ENCODE results near the gene GON7. TPM values are rescaled to one million over a fixed set of nuclear protein-coding genes. Genes with fewer than 3 reads are reported as not detected.

The GON7 gene
- total RNA-seq, 1 donor from 2014 or later, result 5.4 TPM

- Mint-ChIP-seq H3K27me3 (ENCODE audit: low read depth, unreplicated experiment) (no peaks in the 10 kb centered on the region), H3K4me1 (ENCODE audit: low read depth, unreplicated experiment) (peaks cover 9% of the 10 kb centered on the region), H3K27ac (ENCODE audit: unreplicated experiment) (peak overlapping the region; percentile 12), H3K36me3 (ENCODE audit: low read depth, unreplicated experiment) (peaks cover 14% of the 10 kb centered on the region), H3K4me3 (ENCODE audit: unreplicated experiment) (no peak overlapping the region), H3K9me3 (ENCODE audit: unreplicated experiment) (peaks cover 5% of the 10 kb centered on the region)
- Histone ChIP-seq H3K9ac (ENCODE audit: low read length) (peak overlapping the region; percentile 81), H3K79me2 (ENCODE audit: insufficient read depth, low read length) (no peaks in the 10 kb centered on the region), H3K9me3 (ENCODE audit: insufficient read depth, low read depth, low read length) (no peaks in the 10 kb centered on the region), H3K27ac (ENCODE audit: low read depth, low read length) (peak overlapping the region; percentile 25), H3K4me2 (ENCODE audit: low read length) (peak overlapping the region; percentile 97), H3K4me3 (ENCODE audit: insufficient read depth, low read depth, low read length) (peak overlapping the region; percentile 67), H4K20me1 (ENCODE audit: insufficient read depth, low read length) (no peaks in the 10 kb centered on the region), H3K36me3 (ENCODE audit: insufficient read depth, low read length) (peaks cover 4% of the 10 kb centered on the region), H2AFZ (ENCODE audit: low read depth, low read length) (peak overlapping the region; percentile 67), H3K27me3 (ENCODE audit: insufficient read depth, low read length) (no peaks in the 10 kb centered on the region), H3K4me1 (ENCODE audit: insufficient read depth, low read length) (peaks cover 15% of the 10 kb centered on the region)
- FAIRE-seq, result no peak
- no peak for TF ChIP-seq EZH2 (IDR thresholded peaks at IDR 0.05; ENCODE audit: insufficient read depth, low read length)
- no peak for TF ChIP-seq CTCF (IDR thresholded peaks at IDR 0.05; ENCODE audit: insufficient read depth, low read depth, low read length)
- DNase-seq (ENCODE audit: low read depth), result no peak
Measured at GRCh38 chr14:93232159-93232558, 25.3 kb upstream of the GON7 start.

DNA sequence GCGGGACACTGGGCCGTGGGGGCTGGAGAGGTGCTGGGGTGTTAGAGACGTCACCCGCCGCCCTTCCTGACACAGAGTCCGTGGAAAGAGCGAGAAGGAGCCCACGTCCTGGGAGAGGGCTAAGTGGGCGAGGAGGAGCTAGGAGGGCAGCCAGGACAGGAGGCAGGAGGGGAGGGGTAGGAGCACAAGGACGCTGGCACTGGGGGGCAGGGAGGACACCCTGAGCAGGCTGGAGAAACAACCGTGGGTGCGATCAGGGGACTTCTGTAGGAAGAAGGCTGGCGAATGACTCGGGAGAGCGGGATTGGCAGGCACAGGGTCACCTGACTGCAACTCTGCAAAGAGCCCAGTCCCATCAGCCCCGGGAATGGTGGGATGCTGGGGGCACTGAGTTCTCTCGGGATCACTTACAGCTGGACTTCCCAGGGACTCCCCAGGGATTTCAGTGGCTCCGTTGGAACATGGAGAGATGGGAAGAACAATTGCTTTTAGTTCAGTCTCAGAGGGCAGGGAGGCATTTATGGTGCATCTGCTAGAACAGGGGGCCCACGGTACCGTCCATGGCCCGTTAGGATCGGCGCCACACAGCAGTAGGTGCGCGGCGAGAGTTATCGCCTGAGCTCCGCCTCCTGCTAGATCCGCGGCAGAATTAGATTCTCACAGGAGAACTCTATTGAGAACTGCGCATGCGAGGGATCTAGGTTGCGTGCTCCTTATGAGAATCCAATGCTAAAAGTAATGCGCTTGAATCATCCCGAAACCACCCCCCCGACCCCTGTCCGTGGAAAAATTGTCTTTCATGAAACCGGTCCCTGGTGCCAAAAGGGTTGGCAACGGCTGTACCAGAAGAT lies 24.5 kb upstream of the GON7 start:
- Histone ChIP-seq H3K27ac (ENCODE audit: low read depth, low read length) (peak overlapping the region; percentile 61), H3K4me3 (ENCODE audit: insufficient read depth, low read depth, low read length) (peak overlapping the region; percentile 67), H3K27me3 (ENCODE audit: insufficient read depth, low read length) (no peaks in the 10 kb centered on the region), H3K79me2 (ENCODE audit: insufficient read depth, low read length) (no peaks in the 10 kb centered on the region), H2AFZ (ENCODE audit: low read depth, low read length) (peak overlapping the region; percentile 88), H3K36me3 (ENCODE audit: insufficient read depth, low read length) (peaks cover 4% of the 10 kb centered on the region), H3K4me1 (ENCODE audit: insufficient read depth, low read length) (peaks cover 15% of the 10 kb centered on the region), H3K9me3 (ENCODE audit: insufficient read depth, low read depth, low read length) (no peaks in the 10 kb centered on the region), H3K9ac (ENCODE audit: low read length) (peak overlapping the region; percentile 81), H4K20me1 (ENCODE audit: insufficient read depth, low read length) (no peaks in the 10 kb centered on the region), H3K4me2 (ENCODE audit: low read length) (peak overlapping the region; percentile 97)
- peaks cover 13% of the 10 kb centered on the region for H3K36me3 Mint-ChIP-seq (ENCODE audit: low read depth, unreplicated experiment)
- H3K4me3 Mint-ChIP-seq (ENCODE audit: unreplicated experiment), result no peak overlapping the region
- TF ChIP-seq CTCF (IDR thresholded peaks at IDR 0.05; ENCODE audit: insufficient read depth, low read depth, low read length), result no peak
- no peak for TF ChIP-seq EZH2 (IDR thresholded peaks at IDR 0.05; ENCODE audit: insufficient read depth, low read length)
- H3K27ac Mint-ChIP-seq (ENCODE audit: unreplicated experiment), result no peak overlapping the region
- FAIRE-seq (no peak), DNase-seq (ENCODE audit: low read depth) (peak; percentile 55)
- H3K27me3 Mint-ChIP-seq (ENCODE audit: low read depth, unreplicated experiment), result no peaks in the 10 kb centered on the region
- peaks cover 5% of the 10 kb centered on the region for H3K9me3 Mint-ChIP-seq (ENCODE audit: unreplicated experiment)
- peaks cover 9% of the 10 kb centered on the region for H3K4me1 Mint-ChIP-seq (ENCODE audit: low read depth, unreplicated experiment)

DNA sequence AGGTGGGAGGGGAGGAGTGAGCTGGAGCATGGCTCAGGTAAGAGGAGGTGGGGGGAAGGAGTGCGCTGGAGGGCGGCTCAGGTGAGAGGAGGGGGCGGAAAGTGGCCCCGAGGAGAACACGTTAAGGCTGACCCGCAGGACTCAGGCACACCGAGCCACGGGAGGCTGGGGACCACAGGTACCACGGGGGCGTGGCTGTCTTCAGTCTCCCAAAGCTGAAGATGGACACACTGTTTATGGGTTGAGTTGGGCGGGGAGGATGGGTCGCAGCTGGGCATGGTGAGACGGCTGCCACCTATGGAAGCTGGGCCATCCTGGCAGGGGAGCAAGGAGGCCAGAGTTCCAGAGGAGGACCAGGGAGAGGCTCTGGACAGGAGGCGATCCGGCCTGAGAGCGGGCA lies 23.7 kb upstream of the GON7 start:
- H3K36me3 Mint-ChIP-seq (ENCODE audit: low read depth, unreplicated experiment), result peaks cover 13% of the 10 kb centered on the region
- H3K4me3 Mint-ChIP-seq (ENCODE audit: unreplicated experiment), result no peak overlapping the region
- Histone ChIP-seq H3K36me3 (ENCODE audit: insufficient read depth, low read length) (peaks cover 4% of the 10 kb centered on the region), H3K27me3 (ENCODE audit: insufficient read depth, low read length) (no peaks in the 10 kb centered on the region), H3K79me2 (ENCODE audit: insufficient read depth, low read length) (no peaks in the 10 kb centered on the region), H4K20me1 (ENCODE audit: insufficient read depth, low read length) (no peaks in the 10 kb centered on the region), H3K4me3 (ENCODE audit: insufficient read depth, low read depth, low read length) (no peak overlapping the region), H3K4me1 (ENCODE audit: insufficient read depth, low read length) (peaks cover 15% of the 10 kb centered on the region), H3K27ac (ENCODE audit: low read depth, low read length) (no peak overlapping the region), H3K9ac (ENCODE audit: low read length) (peak overlapping the region; percentile 81), H3K9me3 (ENCODE audit: insufficient read depth, low read depth, low read length) (no peaks in the 10 kb centered on the region), H3K4me2 (ENCODE audit: low read length) (peak overlapping the region; percentile 97), H2AFZ (ENCODE audit: low read depth, low read length) (peak overlapping the region; percentile 88)
- TF ChIP-seq EZH2 (IDR thresholded peaks at IDR 0.05; ENCODE audit: insufficient read depth, low read length), result no peak
- H3K27ac Mint-ChIP-seq (ENCODE audit: unreplicated experiment), result no peak overlapping the region
- DNase-seq (ENCODE audit: low read depth) (no peak), FAIRE-seq (no peak)
- H3K9me3 Mint-ChIP-seq (ENCODE audit: unreplicated experiment), result peaks cover 5% of the 10 kb centered on the region
- H3K4me1 Mint-ChIP-seq (ENCODE audit: low read depth, unreplicated experiment), result peaks cover 9% of the 10 kb centered on the region
- no peaks in the 10 kb centered on the region for H3K27me3 Mint-ChIP-seq (ENCODE audit: low read depth, unreplicated experiment)

Measured in astrocyte (in vitro differentiated cells and primary cell).